Measurements from ENCODE around the gene KCTD17. TPM values are rescaled to one million over a fixed set of nuclear protein-coding genes. Genes with fewer than 3 reads are reported as not detected.

KCTD17 gene, protein sequence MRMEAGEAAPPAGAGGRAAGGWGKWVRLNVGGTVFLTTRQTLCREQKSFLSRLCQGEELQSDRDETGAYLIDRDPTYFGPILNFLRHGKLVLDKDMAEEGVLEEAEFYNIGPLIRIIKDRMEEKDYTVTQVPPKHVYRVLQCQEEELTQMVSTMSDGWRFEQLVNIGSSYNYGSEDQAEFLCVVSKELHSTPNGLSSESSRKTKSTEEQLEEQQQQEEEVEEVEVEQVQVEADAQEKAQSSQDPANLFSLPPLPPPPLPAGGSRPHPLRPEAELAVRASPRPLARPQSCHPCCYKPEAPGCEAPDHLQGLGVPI
- 13.3 TPM for polyA plus RNA-seq

DNA sequence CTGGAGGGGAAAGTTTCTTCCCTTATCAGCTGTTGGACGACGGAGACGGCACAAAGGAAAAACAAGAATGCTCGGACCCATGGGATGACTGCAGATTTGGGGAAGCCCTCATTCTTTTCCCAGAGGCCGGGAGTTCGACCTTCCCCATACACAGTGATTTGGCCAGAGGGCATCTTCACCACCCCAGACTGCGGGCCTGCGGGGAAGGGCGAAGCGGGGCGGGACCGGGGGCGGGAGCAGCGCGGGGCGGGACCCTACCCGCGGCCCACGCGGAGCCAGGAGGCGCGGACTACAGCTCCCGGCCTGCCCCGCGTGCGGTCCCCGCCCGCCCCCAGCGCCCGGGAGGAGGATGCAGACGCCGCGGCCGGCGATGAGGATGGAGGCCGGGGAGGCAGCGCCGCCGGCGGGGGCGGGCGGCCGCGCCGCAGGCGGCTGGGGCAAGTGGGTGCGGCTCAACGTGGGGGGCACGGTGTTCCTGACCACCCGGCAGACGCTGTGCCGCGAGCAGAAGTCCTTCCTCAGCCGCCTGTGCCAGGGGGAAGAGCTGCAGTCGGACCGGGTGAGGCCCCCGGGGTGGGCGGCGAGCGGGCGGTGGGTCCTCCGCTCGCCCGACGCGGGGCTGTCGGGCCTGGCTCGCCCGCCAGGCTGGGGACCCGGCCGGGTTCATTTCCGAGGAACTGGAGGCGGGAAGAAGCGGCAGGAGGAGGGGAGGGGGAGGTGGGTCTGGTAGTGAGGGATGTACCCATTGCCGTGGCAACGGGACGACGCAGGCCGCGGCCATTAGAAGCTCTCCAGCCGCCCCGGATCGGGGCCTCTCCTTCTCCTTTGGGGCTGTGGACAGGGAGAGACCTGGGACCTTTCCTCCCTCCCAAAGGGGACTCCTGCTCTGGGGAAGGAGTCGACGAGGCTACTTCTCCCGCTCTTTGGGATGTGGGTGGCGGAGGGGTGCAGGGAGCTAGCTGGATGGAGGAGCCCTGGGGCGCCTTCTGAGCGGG, at the start of gene KCTD17:
Gene KCTD17, plus strand, starts transcription at position 352 of the 995 bp plus-strand sequence. Its CDS starts 19 bp downstream, at position 371.
- Mint-ChIP-seq H3K4me3 (peak within 1 kb of the TSS; percentile 74 to 93 (median 88)), H3K4me1 (peaks cover 0 to 10% (median 3%) of the 10 kb centered on the region in 3 donors), H3K9me3 (peaks cover 0 to 2% (median 0%) of the 10 kb centered on the region in 3 donors), H3K27me3 (peaks cover 3% of the 10 kb centered on the region), H3K36me3 (peaks cover 2% of the 10 kb centered on the region), H3K27ac (peak within 1 kb of the TSS; percentile 23 to 77 (median 67))

DNA sequence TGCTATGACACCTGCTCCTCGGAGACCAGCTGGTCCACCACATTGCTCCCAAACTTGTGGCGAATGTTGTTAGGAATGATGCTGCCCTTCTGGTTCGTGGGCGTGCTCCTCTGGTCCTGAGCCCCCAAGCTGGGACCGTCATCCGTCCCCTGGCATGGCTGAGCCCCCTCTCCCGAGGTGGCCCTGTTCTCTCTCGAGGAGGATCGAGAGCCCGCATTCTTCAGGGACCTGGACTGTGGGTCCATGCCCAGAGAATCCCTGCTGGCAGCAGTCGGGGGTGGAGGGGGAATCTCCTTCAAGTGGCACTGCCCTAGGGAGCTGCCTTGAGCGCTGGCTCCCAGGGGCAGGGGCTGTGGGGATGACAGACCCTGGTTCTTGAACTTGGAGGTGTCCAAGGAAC, 49.7 kb upstream of the KCTD17 start:
- Mint-ChIP-seq H3K27ac (no peak overlapping the region), H3K4me3 (no peak overlapping the region), H3K36me3 (no peaks in the 10 kb centered on the region), H3K4me1 (no peaks in the 10 kb centered on the region), H3K9me3 (peaks cover 0 to 6% (median 0%) of the 10 kb centered on the region in 3 donors), H3K27me3 (peaks cover 20% of the 10 kb centered on the region)

DNA sequence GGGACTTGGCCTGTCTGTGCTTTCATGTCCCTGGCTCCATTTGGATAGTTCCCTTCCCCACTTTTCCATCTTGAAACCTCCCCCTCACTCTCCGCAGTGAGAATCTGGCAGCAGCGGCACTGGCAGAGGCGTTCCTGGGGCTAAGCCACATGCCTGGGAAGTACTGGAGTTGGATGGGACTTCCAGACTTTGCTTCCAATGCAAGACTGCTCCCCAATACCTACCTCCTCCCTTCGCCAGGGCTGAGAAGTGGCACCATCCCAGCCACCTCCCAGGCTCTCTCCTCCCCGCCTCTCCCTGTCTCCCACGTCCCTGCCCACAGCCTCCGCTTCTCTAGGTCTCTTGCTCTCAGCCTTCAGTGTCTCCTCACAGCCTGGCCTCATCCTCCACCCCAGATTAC, 48.9 kb upstream of the KCTD17 start:
- Mint-ChIP-seq H3K4me3 (no peak overlapping the region), H3K9me3 (peaks cover 0 to 6% (median 0%) of the 10 kb centered on the region in 3 donors), H3K36me3 (no peaks in the 10 kb centered on the region), H3K27me3 (peaks cover 26% of the 10 kb centered on the region), H3K4me1 (no peaks in the 10 kb centered on the region), H3K27ac (peak overlapping the region in 1 of 3 donors; percentile 71)

DNA sequence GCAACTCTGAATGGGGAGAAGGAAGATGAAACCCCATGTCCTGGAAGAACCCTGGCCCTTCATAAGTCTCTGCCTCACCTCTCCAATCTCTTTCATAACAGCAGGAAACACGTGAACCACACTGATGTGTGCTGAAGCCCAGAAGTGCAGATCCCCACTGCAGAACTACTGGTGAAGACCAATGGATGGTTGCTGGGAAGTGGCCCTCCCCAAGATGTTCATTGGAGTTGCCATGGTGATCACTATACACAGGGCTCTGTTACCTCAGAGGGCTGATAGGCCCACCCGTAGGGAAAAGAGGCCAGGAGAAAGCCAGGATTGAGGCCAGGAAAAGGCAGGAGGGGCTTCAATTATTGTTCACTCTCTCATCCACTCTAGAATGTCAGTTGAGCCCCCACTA, 43.9 kb upstream of the KCTD17 start:
- peaks cover 0 to 6% (median 0%) of the 10 kb centered on the region in 3 donors for H3K9me3 Mint-ChIP-seq
- H3K4me3 Mint-ChIP-seq, result no peak overlapping the region
- H3K27me3 Mint-ChIP-seq, result peaks cover 26% of the 10 kb centered on the region
- no peak overlapping the region for H3K27ac Mint-ChIP-seq
- no peaks in the 10 kb centered on the region for H3K36me3 Mint-ChIP-seq
- no peaks in the 10 kb centered on the region for H3K4me1 Mint-ChIP-seq

DNA sequence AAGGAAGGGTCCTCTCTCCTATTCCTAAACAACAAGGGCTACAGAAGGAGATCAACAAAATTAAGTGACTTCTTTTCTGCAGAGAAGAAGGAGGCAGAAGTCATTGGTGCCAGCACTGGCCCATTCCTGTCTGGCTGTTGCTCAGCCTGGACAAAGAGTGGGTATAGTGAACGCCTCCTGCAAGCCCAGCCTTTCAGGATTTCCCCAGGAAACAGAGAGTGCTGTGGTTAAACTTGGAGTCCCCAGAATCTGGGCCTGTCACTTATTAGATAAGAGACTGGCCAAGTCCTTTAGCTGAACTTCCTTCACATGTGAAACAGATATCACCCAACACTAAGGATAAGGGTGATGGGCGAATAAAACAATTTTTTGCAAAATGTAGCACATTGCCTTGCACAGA, 43.2 kb upstream of the KCTD17 start:
- Mint-ChIP-seq H3K27me3 (peaks cover 21% of the 10 kb centered on the region), H3K36me3 (no peaks in the 10 kb centered on the region), H3K4me3 (peak overlapping the region in 1 of 4 donors; percentile 1), H3K27ac (no peak overlapping the region), H3K4me1 (no peaks in the 10 kb centered on the region), H3K9me3 (peaks cover 0 to 6% (median 0%) of the 10 kb centered on the region in 3 donors)

DNA sequence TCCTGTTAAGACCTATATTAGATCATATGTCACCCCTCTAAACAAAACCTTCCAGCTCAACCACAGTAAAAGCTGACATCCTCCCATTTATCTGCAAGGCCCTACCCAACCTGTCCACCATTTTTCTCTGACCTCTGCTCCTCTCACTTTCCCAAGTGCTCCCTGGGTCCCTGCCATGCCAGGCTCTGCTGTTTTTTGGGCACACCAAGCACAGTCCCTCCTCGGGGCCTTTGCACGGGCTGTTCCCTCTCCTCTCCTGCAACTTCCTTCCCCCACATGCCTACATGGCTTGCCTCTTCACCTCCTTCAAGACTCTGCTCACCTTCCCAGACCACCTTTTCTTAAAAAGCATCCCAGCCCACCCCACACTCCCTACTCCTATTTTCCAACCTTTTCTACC, 42.1 kb upstream of the KCTD17 start:
- H3K4me1 Mint-ChIP-seq, result no peaks in the 10 kb centered on the region
- H3K4me3 Mint-ChIP-seq, result peak overlapping the region in 1 of 4 donors; percentile 19
- H3K27ac Mint-ChIP-seq, result no peak overlapping the region
- H3K9me3 Mint-ChIP-seq, result peaks cover 0 to 2% (median 0%) of the 10 kb centered on the region in 3 donors
- peaks cover 16% of the 10 kb centered on the region for H3K27me3 Mint-ChIP-seq
- no peaks in the 10 kb centered on the region for H3K36me3 Mint-ChIP-seq

DNA sequence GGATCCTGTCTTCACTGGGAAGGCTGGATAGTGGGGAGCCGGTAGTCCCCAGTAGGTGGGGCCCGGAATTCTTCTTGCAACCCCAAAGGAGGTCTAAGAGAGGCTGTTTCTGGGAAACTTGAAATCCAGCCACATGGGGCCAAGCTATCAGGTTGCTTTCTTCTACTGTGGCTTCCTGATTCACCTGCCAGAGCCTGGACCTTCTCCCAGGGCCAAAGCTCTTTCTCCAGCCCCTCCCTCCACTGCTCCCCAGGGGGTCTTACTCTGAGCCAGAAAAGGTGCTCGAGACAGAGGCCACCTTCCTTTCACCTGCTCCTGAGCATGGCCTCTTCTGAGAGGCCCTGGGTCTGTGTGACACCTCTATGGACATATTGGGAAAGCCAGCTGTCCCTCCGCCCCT, 41.4 kb upstream of the KCTD17 start:
- H3K36me3 Mint-ChIP-seq, result no peaks in the 10 kb centered on the region
- H3K9me3 Mint-ChIP-seq, result peaks cover 0 to 2% (median 0%) of the 10 kb centered on the region in 3 donors
- peaks cover 12% of the 10 kb centered on the region for H3K27me3 Mint-ChIP-seq
- H3K27ac Mint-ChIP-seq, result no peak overlapping the region
- H3K4me1 Mint-ChIP-seq, result no peaks in the 10 kb centered on the region
- no peak overlapping the region for H3K4me3 Mint-ChIP-seq

DNA sequence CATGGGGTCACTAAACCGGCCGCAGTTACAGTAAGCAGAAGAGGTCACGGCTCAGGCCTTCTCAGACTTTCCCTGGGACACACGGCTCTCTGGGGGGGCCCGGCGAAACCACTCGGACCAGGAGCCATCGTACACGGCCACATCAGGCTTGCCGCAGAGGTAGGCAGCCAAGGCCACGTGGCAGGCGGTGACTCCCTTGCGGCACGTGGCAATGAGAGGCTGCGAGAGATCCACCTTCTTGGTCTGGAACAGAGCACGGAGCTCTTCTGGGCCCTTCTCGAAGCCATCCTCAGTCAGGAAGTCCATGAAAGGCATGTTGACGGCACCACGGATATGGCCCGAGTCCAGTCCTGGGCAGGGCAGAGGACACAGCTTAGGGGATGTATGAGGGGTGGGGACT, 40.6 kb upstream of the KCTD17 start:
- H3K9me3 Mint-ChIP-seq, result no peaks in the 10 kb centered on the region
- no peak overlapping the region for H3K27ac Mint-ChIP-seq
- H3K4me1 Mint-ChIP-seq, result no peaks in the 10 kb centered on the region
- H3K36me3 Mint-ChIP-seq, result no peaks in the 10 kb centered on the region
- no peak overlapping the region for H3K4me3 Mint-ChIP-seq
- peaks cover 11% of the 10 kb centered on the region for H3K27me3 Mint-ChIP-seq

DNA sequence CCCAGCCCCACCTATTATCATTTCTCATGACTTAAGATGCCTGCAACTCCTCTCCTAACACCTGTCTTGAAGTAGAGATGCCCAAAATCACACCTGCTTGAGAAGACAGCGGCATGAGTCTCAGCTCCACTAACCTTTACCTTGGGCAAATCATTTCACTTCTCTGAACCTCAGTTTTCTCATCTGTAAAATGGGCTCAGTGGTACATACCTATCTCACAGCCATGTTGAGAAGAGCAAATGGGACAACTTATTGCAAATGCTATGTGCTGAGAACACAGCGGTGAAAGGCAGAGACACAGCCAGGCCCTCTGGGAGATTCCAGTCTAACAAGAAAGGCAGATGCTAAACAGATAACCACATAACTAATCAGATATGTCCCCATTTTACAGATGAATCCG, 40.1 kb upstream of the KCTD17 start:
- peaks cover 9% of the 10 kb centered on the region for H3K27me3 Mint-ChIP-seq
- H3K9me3 Mint-ChIP-seq, result no peaks in the 10 kb centered on the region
- H3K4me3 Mint-ChIP-seq, result no peak overlapping the region
- H3K36me3 Mint-ChIP-seq, result peaks cover under 1% of the 10 kb centered on the region
- no peak overlapping the region for H3K27ac Mint-ChIP-seq
- H3K4me1 Mint-ChIP-seq, result no peaks in the 10 kb centered on the region

DNA sequence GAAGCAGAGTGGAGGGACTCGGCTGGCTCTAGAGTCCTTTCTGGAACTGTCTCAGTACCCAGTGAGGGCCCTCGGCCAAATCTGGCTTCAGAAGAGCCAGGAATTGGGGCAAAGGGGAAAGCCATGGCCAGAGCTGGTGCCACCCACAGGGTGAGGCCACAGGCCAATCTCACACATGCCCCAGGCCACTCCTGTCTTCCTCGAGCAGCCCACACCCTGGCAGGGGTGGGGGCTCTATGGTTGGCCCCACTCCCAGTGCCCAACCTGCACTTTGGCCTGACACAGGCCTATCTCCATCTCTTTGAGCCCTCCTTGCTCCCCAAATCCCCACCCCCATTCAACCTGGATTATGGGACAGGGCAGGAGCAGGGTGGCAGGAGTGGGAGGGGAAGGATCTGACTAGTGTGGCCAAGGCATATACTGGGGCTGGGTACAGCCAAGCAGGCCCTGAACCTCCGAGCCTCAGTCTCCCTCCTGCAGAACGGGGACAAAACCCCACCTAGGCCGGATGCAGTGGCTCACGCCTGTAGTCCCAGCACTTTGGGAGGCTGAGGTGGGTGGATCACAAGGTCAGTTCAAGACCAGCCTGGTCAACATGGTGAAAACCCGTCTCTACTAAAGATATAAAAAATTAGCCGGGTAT, 39.2 kb upstream of the KCTD17 start:
- no peaks in the 10 kb centered on the region for H3K9me3 Mint-ChIP-seq
- no peaks in the 10 kb centered on the region for H3K4me1 Mint-ChIP-seq
- peaks cover 5% of the 10 kb centered on the region for H3K27me3 Mint-ChIP-seq

DNA sequence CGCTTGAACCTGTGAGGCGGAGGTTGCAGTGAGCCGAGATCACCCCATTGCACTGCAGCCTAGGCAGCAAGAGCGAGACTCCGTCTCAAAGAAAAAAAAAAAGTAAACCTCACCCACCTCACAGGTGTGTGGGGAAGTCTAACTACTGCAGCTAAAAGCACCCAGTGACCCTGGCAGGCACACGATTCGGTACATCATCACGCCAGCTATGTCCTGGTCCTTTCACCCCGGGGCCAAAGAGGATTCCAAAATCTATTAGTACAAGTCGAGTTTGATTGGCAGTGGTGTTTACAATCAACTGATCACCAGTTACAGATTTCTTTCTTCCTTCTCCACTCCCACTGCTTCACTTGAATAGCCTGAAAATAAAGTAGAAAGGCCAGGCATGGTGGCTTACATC, 38.6 kb upstream of the KCTD17 start:
- Mint-ChIP-seq H3K4me3 (no peak overlapping the region), H3K36me3 (peaks cover 1% of the 10 kb centered on the region), H3K27me3 (peaks cover 2% of the 10 kb centered on the region), H3K4me1 (peaks cover 0 to 4% (median 0%) of the 10 kb centered on the region in 3 donors), H3K9me3 (no peaks in the 10 kb centered on the region), H3K27ac (no peak overlapping the region)

More for the DNA sequence above, 39.2 kb upstream of the KCTD17 start:
- no peak overlapping the region for H3K4me3 Mint-ChIP-seq
- no peak overlapping the region for H3K27ac Mint-ChIP-seq
- H3K36me3 Mint-ChIP-seq, result peaks cover 1% of the 10 kb centered on the region

DNA sequence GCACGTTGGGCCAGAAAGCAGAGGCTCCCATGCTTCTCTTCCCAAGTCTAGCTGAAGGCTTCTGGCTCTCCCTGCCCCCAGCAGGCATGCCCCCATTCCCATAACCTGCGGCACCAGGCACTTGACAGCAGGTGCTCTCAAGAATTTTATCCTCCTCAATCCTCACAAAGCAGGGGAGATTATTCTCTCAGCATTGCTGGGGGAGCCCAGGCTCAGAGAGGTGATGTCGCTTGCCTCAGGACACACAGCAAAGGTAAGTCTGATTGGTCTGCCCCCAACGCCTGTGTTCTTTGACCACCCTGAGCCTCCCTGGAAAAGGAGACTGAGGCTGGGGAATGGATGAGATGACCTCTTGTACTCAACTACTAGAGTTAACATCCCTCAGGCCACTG, 37.1 kb upstream of the KCTD17 start:
- Mint-ChIP-seq H3K27ac (peak overlapping the region in 1 of 3 donors; percentile 50), H3K36me3 (peaks cover 1% of the 10 kb centered on the region), H3K4me1 (peaks cover 0 to 4% (median 3%) of the 10 kb centered on the region in 3 donors), H3K27me3 (no peaks in the 10 kb centered on the region), H3K4me3 (no peak overlapping the region), H3K9me3 (no peaks in the 10 kb centered on the region)

DNA sequence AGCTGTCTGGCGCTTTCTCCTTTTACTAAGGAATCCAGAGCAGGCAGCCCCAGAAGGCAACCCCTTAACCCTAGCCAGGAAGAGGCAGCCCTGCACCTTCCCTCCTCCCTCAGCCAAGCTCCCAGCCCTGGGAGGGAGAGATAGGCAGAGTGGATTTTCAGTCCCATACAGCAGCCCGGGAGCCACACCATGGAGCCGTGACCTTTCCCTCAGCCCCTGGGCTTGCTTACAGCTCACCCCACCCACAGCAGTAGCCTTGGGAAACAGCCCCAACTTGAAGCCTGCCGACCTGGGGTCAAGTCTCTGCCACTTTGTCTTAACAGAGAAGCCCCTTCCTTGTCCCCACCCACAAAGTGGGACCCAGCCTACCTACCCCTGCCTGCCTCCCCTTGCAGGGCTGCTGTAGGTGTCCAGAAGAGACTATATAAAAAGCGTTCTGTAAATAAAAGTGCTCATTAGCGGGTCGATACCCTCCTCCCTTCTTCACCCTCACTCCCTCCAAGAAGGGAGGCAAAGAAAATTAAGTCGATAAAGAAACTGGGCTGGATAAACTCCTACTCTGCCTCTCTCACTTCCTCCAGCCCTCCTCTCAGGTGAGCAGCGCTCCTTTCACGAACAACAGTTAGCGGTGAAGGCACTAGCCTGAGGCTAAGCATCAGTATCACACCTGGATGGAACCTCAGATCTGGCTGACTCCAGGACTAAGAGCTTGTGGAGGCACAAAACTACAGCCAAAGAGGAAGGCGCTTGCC, 36.5 kb upstream of the KCTD17 start:
- Mint-ChIP-seq H3K4me1 (peaks cover 0 to 4% (median 3%) of the 10 kb centered on the region in 3 donors), H3K27ac (no peak overlapping the region), H3K27me3 (no peaks in the 10 kb centered on the region), H3K4me3 (peak overlapping the region in 1 of 4 donors; percentile 23), H3K9me3 (no peaks in the 10 kb centered on the region), H3K36me3 (peaks cover 1% of the 10 kb centered on the region)

DNA sequence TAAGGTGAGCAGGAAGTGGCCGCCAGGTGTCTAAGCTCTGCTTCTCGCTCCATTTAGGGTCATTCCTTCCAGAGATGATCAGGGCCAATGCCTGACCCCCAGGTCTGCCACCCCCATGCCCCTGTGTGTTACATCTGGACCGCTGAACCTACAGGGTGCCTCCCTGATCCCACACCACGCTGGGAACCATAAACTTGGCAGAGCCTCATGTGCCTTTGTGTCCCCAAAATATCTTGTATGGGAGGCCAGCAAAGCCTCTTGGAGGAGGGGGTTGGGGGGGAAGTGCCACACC, 36.0 kb upstream of the KCTD17 start:
- peaks cover 1% of the 10 kb centered on the region for H3K36me3 Mint-ChIP-seq
- H3K27me3 Mint-ChIP-seq, result no peaks in the 10 kb centered on the region
- no peaks in the 10 kb centered on the region for H3K9me3 Mint-ChIP-seq
- H3K4me3 Mint-ChIP-seq, result peak overlapping the region in 1 of 4 donors; percentile 23
- peaks cover 0 to 4% (median 4%) of the 10 kb centered on the region in 3 donors for H3K4me1 Mint-ChIP-seq
- H3K27ac Mint-ChIP-seq, result no peak overlapping the region
